T-helper 1 cell treated with Interleukin-12 subunit alpha and Interleukin-12 subunit beta and Interleukin-4 antibody, amounts not matched to agents 30 ng/mL and 1 ng/mL, for 36 hours (primary cell): ENCODE results near the gene DIPK1B. TPM values are rescaled to one million over a fixed set of nuclear protein-coding genes. Genes with fewer than 3 reads are reported as not detected.
"Not testable (repeated sequence)": the region's sequence is repeated elsewhere in the genome, so short reads cannot be mapped to it uniquely, and the experiment has no call there.

Experiments used
- intact Hi-C: fragments of 100-400 bp; cut with micrococcal nuclease; formaldehyde crosslinking; loops from one replicate; pipeline ENCODE4 v1.15.1; 2024
- total RNA-seq: library from RNA; stranded (reverse); gene quantifications from 2 replicates; pipeline ENCODE4 v1.2.3, GENCODE V29; 2022

The DIPK1B gene
- total RNA-seq, 1 donor from 2014 or later = 0.29 TPM

GRCh38 chr9:136698635-136699246 lies 13.6 kb upstream of the DIPK1B start:
- intact Hi-C loops = no loop called here

- intact Hi-C loops = no loop called here
Observed at GRCh38 chr9:136700304-136700703, 12.1 kb upstream of the DIPK1B start.

GRCh38 chr9:136700959-136701667 lies 11.3 kb upstream of the DIPK1B start:
- intact Hi-C loops = loop anchor here (1.0 kb wide), 2 partner anchors 14 to 26 kb away; partner anchors contain the start of gene AGPAT2

GRCh38 chr9:136701668-136702053 lies 10.7 kb upstream of the DIPK1B start:
- intact Hi-C loops = loop anchor here (1.0 kb wide), 2 partner anchors 14 to 26 kb away; partner anchors contain the start of gene AGPAT2

GRCh38 chr9:136703276-136703860 lies 9.0 kb upstream of the DIPK1B start:
- intact Hi-C loops = no loop called here

GRCh38 chr9:136704741-136705140 lies 7.6 kb upstream of the DIPK1B start:
- intact Hi-C loops = not testable (repeated sequence)

- intact Hi-C loops = no loop called here
Observed at GRCh38 chr9:136705564-136705963, 6.8 kb upstream of the DIPK1B start.

GRCh38 chr9:136707011-136707410 lies 5.4 kb upstream of the DIPK1B start:
- intact Hi-C loops = no loop called here

- intact Hi-C loops = no loop called here
Observed at GRCh38 chr9:136707849-136708517, 4.4 kb upstream of the DIPK1B start.

- intact Hi-C loops = no loop called here
Observed at GRCh38 chr9:136709454-136710109, 2.8 kb upstream of the DIPK1B start.

GRCh38 chr9:136710543-136710942 lies 1.8 kb upstream of the DIPK1B start:
- intact Hi-C loops = no loop called here

GRCh38 chr9:136711219-136711648 lies 1.1 kb upstream of the DIPK1B start:
- intact Hi-C loops = not testable (repeated sequence)

- intact Hi-C loops = loop anchor here (1.0 kb wide), 1 partner anchor 26 kb away; the partner anchor contains the start of gene AGPAT2
Observed at GRCh38 chr9:136712690-136713544, 545 bp downstream of the DIPK1B start.

- intact Hi-C loops = no loop called here
Observed at GRCh38 chr9:136713550-136713949, 1.2 kb downstream of the DIPK1B start.

GRCh38 chr9:136714096-136714892 lies 1.9 kb downstream of the DIPK1B start:
- intact Hi-C loops = no loop called here

GRCh38 chr9:136714893-136715274 lies 2.5 kb downstream of the DIPK1B start:
- intact Hi-C loops = no loop called here

- intact Hi-C loops = no loop called here
Observed at GRCh38 chr9:136717399-136717798, 5.0 kb downstream of the DIPK1B start.

- intact Hi-C loops = no loop called here
Observed at GRCh38 chr9:136718345-136719194, 6.2 kb downstream of the DIPK1B start.
